ENCODE data around the gene XRCC1.

XRCC1 gene

DNA sequence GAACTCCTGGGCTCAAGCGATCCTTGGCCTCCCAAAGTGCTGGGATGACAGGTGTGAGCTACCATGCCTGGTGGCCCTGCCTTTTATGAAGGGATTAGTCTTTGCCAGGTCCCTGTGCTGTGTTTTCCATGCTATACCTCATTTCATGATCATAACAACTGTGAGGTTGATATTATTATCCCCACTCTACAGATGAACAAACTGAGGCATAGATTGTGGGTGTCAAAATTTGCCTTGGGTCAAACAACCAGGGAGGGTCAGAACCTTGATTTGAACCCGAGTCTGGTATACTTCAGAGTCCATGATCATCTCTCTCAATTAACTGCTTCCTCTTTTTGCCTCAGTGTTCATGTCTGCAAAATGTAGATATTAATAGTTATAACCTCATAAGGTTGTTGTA lies 7.2 kb upstream of the XRCC1 start:
- DNase-seq (ENCODE audit: insufficient read length, low spot score) (no peak), FAIRE-seq (no peak)

DNA sequence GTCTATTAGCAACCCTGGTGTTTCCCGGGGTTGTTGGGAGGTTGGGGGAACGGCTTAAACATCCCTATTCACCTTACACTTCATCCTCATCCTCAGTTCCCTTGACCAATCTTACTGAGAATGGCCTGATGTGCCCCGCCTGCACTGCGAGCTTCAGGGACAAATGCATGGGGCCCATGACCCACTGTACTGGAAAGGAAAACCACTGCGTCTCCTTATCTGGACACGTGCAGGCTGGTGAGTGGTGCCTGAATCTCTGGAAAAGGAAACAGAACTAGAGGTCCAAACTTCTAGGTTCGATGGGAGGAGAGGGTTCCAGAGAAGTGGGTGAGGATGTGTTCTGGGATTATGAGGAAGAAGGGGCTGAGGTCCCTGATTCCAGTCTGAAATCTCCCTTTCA lies 6.1 kb upstream of the XRCC1 start:
- DNase-seq (ENCODE audit: insufficient read length, low spot score) (no peak), FAIRE-seq (peak; percentile 55)

DNA sequence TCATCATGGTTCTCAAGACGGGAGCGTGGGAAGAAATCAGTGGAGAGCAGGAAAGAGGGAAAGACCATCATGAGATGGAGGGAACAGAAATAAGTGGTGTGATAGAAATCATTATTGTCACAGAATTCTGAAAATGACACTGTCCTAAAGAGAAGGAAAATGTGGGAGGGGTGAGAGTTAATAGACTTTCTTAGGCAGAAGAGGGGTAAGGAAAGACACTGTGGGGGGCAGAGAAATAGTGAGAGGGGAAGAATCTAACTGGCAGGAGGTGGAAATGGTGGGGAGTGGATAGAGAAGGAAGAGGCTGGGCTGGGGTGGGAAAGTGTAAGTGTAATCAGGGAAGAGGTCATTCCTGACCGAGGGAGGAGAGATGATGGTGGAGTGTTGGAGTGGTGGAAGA lies 3.5 kb upstream of the XRCC1 start:
- no peak for DNase-seq (ENCODE audit: insufficient read length, low spot score)
- FAIRE-seq: no peak

DNA sequence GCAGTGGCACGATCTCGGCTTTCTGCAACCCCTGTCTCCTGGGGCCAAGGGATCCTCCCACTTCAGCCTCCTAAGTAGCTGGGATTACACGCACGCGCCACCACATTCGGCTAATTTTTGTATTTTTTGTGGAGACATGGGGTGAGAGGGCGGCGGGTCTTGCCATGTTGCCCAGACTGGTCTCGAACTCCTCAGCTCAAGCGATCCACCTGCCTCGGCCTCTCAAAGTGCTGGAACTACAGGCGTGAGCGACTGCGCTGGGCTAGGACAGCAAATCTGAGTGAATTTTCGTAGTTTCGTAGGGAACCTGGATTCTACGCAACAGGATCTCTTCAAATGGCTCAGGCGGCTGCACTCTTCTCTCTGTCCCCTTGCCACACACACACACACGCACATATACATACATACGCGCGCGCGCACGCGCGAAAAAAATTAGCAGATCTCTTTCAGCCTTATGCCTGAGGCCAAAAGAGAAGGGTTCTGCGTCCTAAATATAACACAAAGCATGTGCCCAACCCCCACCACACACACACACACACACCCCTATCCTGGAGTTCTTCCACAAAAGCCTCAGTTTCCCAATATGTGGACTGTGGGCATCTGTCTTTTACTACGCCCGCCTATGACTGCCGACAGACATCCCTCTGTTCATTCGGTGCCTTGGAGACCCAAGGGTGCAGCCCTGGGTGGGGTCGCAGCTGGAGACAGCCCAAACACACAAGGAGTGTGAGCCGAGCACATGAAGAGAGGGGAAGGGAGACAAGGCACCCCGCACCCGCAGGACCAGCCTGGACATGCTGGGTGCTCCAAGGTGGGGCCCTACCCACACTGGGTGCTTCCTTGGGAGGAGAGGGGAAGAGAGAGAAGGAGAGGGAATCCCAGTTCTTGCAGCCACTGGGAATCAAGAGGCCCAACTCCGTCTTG lies 890 bp upstream of the XRCC1 start:
- FAIRE-seq (peak; percentile 8), DNase-seq (ENCODE audit: insufficient read length, low spot score) (no peak)

DNA sequence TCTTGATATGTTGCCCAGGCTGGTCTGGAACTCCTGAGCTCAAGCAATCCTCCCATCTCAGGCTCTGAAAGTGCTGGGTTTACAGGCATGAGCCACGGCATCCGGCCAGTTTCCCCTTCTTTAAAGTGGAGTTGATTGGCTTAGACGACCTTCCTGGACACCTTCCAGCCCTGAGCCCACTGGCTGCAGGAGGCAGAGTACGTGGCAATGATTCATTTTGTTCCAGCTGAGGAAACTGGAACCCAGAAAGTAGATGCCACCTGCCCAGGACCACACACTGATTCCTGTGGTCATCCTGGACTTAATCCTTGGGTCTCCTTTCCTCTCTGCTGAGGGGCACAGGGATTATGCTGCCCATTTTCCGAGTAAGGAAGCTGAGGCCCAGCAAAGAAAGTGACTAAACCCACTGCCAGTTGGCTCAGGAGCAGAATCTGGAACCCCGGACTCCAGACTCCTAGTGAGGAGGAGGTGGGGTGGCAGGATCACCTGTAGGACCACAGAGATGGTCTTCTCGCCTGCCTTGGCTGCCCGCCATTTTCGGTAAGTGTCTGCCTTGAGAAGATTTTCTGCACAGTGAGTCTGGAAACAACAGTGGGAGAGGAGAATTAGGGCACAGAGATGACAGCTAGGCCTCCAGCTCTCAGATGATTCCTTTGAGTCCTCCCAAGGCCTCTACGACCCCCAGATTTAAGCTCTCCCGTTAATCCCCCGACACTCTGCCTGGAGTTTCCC lies 737 bp downstream of the XRCC1 start:
- FAIRE-seq (no peak), DNase-seq (ENCODE audit: insufficient read length, low spot score) (no peak)

DNA sequence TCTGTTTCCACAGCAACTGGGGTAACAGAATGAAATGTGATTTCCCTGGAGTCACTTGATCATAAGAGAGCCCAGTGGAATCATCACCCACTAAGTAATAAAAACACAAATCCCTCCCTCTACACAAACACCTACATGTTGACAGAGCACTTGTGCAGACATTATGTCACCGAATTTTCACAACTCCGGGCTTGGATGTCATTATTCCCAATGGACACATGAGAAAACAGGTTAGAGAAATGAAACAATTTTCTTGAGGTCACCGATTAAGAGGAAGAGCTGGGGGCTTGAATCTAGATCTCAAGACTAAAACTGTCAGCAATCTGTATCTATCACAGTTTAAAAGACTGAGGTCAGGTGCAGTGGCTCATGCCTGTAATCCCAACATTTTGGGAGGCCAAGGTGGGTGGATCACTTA lies 3.1 kb downstream of the XRCC1 start:
- no peak for DNase-seq (ENCODE audit: insufficient read length, low spot score)
- FAIRE-seq: no peak

DNA sequence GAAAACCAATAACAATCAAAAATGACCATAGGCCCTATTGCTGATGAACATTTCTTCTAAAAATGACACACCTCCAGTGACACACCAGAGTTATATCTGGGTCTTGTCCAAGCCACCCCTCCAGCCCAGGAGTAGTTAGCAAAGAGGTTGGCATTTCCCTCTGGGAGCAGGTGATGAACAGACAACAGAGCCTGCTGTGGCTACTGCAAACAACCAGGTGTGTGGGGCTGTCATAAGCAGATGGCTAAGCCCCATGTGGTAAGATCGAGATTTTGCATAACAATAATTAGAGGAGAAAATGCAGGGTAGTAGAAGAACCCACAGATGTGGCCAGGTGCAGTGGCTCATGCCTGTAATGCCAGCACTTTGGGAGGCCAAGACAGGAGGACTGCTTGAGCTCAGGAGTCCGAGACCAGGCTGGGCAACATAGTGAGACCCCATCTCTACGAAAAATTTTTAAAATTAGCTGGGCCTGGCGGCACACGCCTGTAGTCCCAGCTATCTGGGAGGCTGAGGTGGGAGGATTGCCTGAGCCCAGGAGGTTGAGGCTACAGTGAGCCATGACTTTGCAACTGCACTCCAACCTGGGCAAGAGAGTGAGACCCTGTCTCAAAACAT lies 5.0 kb downstream of the XRCC1 start:
- FAIRE-seq: no peak
- no peak for DNase-seq (ENCODE audit: insufficient read length, low spot score)

DNA sequence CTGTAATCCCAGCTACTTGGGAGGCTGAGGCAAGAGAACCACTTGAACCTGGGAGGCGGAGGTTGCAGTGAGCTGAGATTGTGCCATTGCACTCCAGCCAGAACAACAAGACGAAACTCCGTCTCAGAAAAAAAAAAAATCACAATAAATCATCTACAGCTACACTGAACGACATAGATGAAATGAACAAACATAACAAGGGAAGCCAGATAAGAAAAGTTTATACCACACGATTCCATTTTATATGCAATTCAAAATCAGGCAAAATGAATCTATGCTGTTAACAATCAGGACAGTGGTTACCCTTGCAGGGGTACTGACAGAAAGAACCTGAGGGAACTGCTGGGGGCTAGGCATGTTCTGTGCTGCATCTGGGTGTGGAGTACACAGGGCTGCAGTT lies 5.7 kb downstream of the XRCC1 start:
- FAIRE-seq (no peak), DNase-seq (ENCODE audit: insufficient read length, low spot score) (no peak)

DNA sequence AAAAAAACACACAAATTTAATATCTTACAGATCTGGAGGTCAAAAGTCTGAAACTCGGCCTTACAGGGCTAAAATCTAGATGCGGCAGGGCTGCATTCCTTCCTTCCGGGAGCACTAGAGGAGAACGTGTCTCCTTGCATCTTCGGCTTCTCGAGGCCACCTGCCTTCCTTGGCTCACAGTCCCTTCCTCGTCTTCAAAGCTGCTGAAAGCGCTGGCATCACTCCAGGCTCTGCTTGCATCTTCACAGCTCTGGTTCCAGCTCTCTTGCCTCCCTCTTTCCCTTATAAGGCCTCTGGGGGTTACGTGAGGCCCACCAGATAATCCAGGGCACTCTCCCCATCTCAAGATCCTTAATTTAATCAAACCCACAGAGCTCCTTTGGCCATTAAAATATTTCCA lies 10.5 kb downstream of the XRCC1 start:
- FAIRE-seq: no peak

DNA sequence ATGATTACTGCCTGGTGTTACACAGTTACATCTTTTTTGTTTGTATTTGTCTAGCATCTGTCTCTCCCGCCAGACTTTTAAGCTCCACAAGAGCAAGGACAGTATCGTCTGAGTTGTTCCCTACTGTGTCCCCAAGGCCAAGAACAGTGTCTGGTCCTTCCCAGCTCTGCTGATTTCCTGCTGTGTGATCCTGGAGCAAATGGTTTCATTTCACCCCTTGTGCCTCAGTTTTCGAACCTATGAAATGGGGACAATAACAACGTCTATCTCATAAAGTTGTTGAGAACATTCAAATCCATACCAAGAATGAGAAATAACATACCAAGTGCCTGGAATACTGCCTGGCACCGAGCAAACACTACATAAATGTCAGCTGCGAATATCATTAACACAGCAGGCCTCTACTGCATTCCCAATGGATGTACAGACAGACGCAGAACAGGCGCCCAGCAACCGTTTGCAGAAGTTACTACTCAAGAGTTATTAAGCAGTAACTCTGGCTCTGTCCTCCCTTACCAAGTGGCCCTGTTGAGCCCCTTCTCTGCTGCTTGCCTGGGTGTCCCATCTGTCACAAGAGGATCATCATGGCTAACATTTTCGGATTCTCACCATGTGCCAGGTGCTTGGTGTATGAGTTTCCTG lies 11.4 kb downstream of the XRCC1 start:
- FAIRE-seq: no peak
- no peak for DNase-seq (ENCODE audit: insufficient read length, low spot score)

More for the DNA sequence above, 10.5 kb downstream of the XRCC1 start:
- no peak for DNase-seq (ENCODE audit: insufficient read length, low spot score)

DNA sequence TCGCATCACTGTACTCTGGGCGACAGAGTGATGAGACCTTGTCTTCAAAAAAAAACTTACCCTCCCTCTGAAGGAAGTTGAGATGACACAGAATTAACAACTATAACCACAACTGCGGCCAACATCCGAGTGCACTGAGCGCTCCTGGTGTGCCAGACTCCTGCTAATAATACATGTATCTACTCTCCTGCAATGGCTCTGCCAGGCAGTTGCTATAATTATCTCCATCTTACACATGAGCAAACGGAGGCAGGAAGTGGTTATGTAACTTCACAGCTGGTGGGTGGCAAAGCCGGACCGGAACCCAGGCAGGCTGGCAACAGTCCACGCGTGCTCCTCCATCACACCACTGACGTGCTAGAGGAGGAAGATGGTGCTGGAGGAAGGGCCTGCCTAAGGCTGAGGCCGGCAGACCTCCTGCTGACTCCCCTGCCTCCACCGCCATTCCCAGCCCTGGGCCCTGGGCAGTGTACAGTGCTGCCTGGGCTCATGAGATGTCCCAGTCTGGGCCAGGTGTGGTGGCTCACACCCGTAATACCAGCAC lies 12.6 kb downstream of the XRCC1 start:
- FAIRE-seq (peak; percentile 74), DNase-seq (ENCODE audit: insufficient read length, low spot score) (no peak)

DNA sequence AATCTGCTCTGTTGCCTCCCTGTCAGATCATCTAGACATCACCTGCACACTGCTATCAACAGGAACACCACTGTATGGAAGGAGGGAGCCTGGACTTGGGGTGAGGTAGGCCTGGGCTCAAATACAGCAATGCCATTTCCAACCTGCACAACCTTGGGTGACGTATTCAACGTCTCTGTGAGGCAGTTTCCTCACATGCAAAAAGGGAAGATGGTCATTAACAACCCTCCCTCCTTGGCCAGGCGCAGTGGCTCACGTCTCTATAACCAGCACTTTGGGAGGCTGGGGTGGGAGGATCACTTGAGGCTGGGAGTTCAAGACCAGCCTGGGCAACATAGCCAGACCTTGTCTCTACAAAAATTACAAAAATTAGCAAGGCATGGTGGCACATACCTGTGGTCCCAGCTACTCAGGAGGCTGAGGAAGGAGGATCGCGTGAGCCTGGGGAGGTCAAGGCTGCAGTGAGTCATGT lies 13.1 kb downstream of the XRCC1 start:
- DNase-seq (ENCODE audit: insufficient read length, low spot score): no peak
- no peak for FAIRE-seq

DNA sequence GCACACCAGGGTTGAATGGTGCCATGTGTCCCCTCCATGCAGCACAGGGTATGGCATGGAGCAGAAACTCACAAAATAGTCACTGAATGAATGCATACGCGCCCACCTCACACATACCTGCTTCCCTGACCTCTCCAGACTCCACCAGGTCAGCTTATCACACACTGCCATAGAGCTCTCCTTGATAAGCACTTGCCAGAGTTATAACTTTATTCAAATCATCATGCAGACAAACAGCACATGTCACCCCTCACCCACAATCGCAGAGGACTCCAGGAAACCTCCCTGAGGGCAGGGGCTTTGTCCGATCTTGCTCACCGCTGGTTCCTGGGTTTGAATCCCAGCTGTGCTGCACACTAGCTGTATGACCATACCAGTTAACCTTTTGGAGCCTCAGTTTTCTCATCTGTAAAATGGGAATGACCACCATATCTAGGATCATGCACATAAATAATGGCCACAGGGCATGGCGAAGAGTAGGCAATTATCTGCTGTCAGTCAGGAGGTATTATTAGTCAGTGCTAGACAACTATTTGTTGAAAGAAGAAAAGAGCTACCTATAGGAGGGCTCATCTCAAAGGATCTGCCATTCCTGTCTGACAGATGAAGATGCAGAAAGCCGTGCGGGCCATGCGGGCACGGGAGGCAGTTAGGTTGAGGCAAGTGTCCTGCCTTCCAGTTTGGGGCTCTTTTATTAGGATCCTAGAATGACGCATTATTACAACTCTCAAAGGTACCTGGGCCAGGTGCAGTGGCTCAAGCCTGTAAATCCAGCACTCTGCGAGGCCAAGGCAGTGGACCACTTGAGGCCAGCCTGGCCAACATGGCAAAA lies 14.0 kb downstream of the XRCC1 start:
- FAIRE-seq: no peak
- no peak for DNase-seq (ENCODE audit: insufficient read length, low spot score)

DNA sequence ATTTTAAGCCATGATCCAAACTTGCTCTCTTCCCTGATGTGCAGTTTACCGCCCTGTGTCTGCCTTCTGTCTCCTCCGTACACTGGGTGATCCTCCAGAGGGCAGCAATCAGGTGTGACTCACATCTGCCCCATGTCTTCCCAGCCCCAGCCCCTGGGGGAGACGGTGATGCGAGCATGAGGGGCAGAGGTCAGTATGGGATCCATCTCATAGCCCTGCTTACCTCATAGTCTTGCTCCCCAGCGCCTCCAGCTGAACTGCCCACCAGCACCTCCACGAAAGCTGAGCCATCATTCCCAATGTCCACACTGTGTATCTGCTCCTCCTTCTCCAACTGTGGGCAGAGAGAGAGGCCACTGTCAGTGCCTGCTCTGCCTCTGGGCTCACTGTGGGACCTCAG lies 14.6 kb downstream of the XRCC1 start:
- no peak for FAIRE-seq
- DNase-seq (ENCODE audit: insufficient read length, low spot score): no peak

DNA sequence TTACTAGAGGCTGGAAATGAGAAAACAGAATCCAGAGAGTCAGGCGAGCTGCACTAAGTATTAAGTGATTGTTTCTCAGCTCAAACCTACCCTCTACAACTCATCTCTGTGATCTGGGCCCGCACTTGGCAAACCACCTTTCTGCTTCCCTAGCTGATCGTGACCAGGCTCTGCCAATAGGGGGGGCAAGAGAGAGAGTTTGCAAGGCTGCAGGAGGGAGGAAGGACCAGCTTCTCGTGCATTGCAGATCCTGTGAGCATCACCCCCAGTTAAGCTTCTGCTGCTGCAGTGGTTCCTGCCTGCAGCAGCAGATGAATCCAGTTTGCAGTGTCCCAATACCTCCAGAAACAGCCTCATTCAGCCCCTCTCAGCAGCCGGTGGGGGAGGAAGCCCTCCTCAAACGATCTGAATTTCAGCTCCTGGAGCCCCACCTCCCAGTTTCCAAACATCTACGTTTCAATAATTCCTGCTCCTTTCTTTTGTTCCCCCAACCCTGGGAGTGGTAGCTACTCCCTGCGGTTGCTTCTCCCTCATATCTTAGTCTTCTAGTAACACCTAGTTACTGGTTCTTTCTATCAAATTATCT lies 20.0 kb downstream of the XRCC1 start:
- peak; percentile 95 for FAIRE-seq
- peak; percentile 87 for DNase-seq (ENCODE audit: insufficient read length, low spot score)

DNA sequence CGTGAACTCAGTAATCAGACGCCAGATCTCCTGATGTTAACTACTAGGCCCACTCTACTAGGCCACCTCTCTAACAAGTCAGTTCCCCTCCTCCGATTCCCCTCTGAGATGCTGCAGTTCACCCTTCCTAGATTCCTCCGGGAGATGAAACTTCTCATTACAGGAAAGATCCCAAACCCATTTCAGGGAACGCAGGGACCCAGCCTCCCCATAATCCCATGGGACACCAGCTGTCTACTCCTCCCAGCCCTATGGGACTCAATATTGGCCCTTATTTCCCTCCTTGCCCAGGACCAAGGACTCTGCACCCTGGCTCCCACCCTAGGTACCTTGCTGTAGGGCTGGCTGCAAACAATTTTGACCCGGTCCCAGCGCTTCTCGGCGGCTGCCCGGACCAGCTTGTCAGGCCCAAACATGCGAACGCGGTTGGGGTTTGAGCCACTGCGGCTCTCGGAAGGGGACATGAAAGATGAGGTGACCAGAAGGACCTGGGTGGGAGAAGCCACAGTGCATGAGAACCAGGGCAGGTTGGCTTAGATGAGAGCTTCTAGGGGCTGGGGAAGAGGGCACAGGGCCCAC lies 20.9 kb downstream of the XRCC1 start:
- FAIRE-seq: no peak
- DNase-seq (ENCODE audit: insufficient read length, low spot score): no peak

DNA sequence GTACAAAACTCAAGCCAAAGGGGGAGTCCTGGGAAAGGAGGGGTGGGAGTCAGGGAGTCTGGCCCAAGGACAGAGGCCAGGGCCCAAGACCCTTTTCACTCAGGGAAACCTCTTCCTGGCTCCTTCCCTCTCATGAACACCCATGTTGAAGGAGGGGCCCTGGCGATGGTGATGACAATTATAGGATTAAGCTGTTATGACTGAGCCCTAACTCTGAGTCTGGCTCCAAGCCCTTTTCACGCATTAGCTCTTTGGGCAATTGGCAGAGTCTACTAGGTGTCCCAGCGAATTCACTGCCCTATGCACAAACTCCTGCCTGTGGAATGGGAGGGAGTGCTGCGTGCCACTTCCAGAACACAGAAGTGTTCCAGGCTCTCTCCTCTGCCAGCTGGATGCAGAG lies 21.7 kb downstream of the XRCC1 start:
- no peak for DNase-seq (ENCODE audit: insufficient read length, low spot score)
- no peak for FAIRE-seq

DNA sequence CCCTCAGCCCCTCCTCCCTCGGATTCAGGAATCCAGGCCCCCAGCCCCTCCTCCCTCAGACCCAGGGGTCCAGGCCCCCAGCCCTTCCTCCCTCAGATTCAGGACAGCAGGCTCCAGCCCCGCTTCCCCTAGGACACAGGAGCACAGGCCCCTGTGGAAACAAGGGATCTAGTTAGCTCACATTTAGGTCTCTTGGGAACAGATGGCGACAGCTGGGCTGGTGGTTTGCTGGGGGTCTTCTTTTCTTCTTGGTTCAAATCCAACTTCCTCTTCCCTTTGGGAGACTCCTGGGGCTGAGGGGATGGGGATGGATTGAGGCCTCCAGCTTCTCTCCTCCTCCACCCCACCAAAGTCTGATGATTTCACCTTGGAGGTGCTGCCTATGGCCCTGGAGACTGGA lies 22.7 kb downstream of the XRCC1 start:
- no peak for FAIRE-seq
- DNase-seq (ENCODE audit: insufficient read length, low spot score): no peak

DNA sequence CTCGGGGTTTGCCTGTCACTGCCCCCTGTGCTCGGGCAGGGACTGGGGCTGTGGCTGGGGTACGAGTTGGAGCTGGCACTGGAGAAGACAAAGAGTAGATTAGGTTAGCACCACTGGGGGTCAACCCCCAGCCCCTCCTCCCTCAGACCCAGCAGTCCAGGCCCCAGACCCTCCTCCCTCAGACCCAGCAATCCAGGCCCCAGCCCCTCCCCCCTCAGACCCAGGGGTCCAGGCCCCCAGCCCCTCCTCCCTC lies 23.2 kb downstream of the XRCC1 start:
- DNase-seq (ENCODE audit: insufficient read length, low spot score) (no peak), FAIRE-seq (no peak)
